ENCODE data around the gene PPM1A. TPM values are rescaled to one million over a fixed set of nuclear protein-coding genes. Genes with fewer than 3 reads are reported as not detected.

Gene PPM1A
- polyA plus RNA-seq, 6 donors from 2014 or later, result 16.4 to 30.5 (median 17.2) TPM

- ATAC-seq (ENCODE audit: low read depth in 2 of 2) (no peak), DNase-seq (no peak)
- peak overlapping the region in 1 of 8 donors; percentile 61 for H3K4me3 Mint-ChIP-seq
- peaks cover 4 to 15% (median 6%) of the 10 kb centered on the region in 3 donors for H3K27me3 Mint-ChIP-seq
- H3K27ac Mint-ChIP-seq, result no peak overlapping the region
- peaks cover 9 to 17% (median 17%) of the 10 kb centered on the region in 3 donors for H3K4me1 Mint-ChIP-seq
- no peaks in the 10 kb centered on the region for H3K9me3 Mint-ChIP-seq
- no peaks in the 10 kb centered on the region for H3K36me3 Mint-ChIP-seq
These were observed 75.8 kb downstream of the PPM1A start for GRCh38 chr14:60324837-60325236.

GRCh38 chr14:60326274-60326673 lies 77.3 kb downstream of the PPM1A start:
- Mint-ChIP-seq H3K36me3 (no peaks in the 10 kb centered on the region), H3K27me3 (peaks cover 0 to 9% (median 6%) of the 10 kb centered on the region in 3 donors), H3K4me1 (peaks cover 12 to 25% (median 24%) of the 10 kb centered on the region in 3 donors), H3K27ac (peak overlapping the region in 1 of 6 donors; percentile 21), H3K4me3 (peak overlapping the region in 1 of 8 donors; percentile 89), H3K9me3 (no peaks in the 10 kb centered on the region)
- no peak for DNase-seq
- no peak for ATAC-seq (ENCODE audit: low read depth in 2 of 2)

- H3K4me3 Mint-ChIP-seq, result peak overlapping the region; percentile 89 to 99 (median 96)
- ATAC-seq (ENCODE audit: low read depth in 2 of 2) (peak; percentile 74 to 76), DNase-seq (peak; percentile 78)
- peaks cover 20 to 33% (median 33%) of the 10 kb centered on the region in 3 donors for H3K4me1 Mint-ChIP-seq
- peaks cover 0 to 9% (median 8%) of the 10 kb centered on the region in 3 donors for H3K27me3 Mint-ChIP-seq
- H3K36me3 Mint-ChIP-seq, result no peaks in the 10 kb centered on the region
- peak overlapping the region; percentile 90 to 99 (median 92) for H3K27ac Mint-ChIP-seq
- H3K9me3 Mint-ChIP-seq, result no peaks in the 10 kb centered on the region
These were observed 78.7 kb downstream of the PPM1A start for GRCh38 chr14:60327447-60328331.

GRCh38 chr14:60328583-60328982 lies 79.6 kb downstream of the PPM1A start:
- Mint-ChIP-seq H3K27ac (no peak overlapping the region), H3K27me3 (peaks cover 9 to 17% (median 16%) of the 10 kb centered on the region in 3 donors), H3K9me3 (no peaks in the 10 kb centered on the region), H3K36me3 (no peaks in the 10 kb centered on the region), H3K4me3 (peak overlapping the region; percentile 29 to 96 (median 60)), H3K4me1 (peaks cover 20 to 33% (median 33%) of the 10 kb centered on the region in 3 donors)
- DNase-seq (no peak), ATAC-seq (ENCODE audit: low read depth in 2 of 2) (no peak)

GRCh38 chr14:60329274-60329673 lies 80.3 kb downstream of the PPM1A start:
- no peak for ATAC-seq (ENCODE audit: low read depth in 2 of 2)
- no peaks in the 10 kb centered on the region for H3K9me3 Mint-ChIP-seq
- H3K27me3 Mint-ChIP-seq, result peaks cover 14 to 24% (median 23%) of the 10 kb centered on the region in 3 donors
- DNase-seq, result no peak
- H3K36me3 Mint-ChIP-seq, result no peaks in the 10 kb centered on the region
- H3K27ac Mint-ChIP-seq, result peak overlapping the region in 1 of 6 donors; percentile 74
- H3K4me3 Mint-ChIP-seq, result peak overlapping the region in 3 of 8 donors; percentile 25 to 82 (median 39)
- peaks cover 20 to 33% (median 33%) of the 10 kb centered on the region in 3 donors for H3K4me1 Mint-ChIP-seq

GRCh38 chr14:60331201-60332045 lies 82.4 kb downstream of the PPM1A start:
- ATAC-seq (ENCODE audit: low read depth in 2 of 2) (peak; percentile 64 to 65), DNase-seq (peak; percentile 68)
- H3K27ac Mint-ChIP-seq, result peak overlapping the region; percentile 83 to 95 (median 89)
- peaks cover 20 to 33% (median 33%) of the 10 kb centered on the region in 3 donors for H3K4me1 Mint-ChIP-seq
- H3K36me3 Mint-ChIP-seq, result no peaks in the 10 kb centered on the region
- H3K9me3 Mint-ChIP-seq, result peaks cover 0 to under 1% (median 0%) of the 10 kb centered on the region in 7 donors
- peak overlapping the region; percentile 94 to 99 (median 96) for H3K4me3 Mint-ChIP-seq
- peaks cover 29 to 31% (median 30%) of the 10 kb centered on the region in 3 donors for H3K27me3 Mint-ChIP-seq

GRCh38 chr14:60332046-60332399 lies 83.0 kb downstream of the PPM1A start:
- Mint-ChIP-seq H3K4me3 (peak overlapping the region; percentile 94 to 99 (median 96)), H3K27ac (peak overlapping the region in 4 of 6 donors; percentile 28 to 95 (median 92)), H3K27me3 (peaks cover 33 to 35% (median 35%) of the 10 kb centered on the region in 3 donors), H3K4me1 (peaks cover 18 to 30% (median 28%) of the 10 kb centered on the region in 3 donors), H3K36me3 (no peaks in the 10 kb centered on the region), H3K9me3 (peaks cover 0 to 3% (median 0%) of the 10 kb centered on the region in 7 donors)
- DNase-seq (no peak), ATAC-seq (ENCODE audit: low read depth in 2 of 2) (no peak)

- Mint-ChIP-seq H3K27ac (no peak overlapping the region), H3K27me3 (peaks cover 41 to 43% (median 43%) of the 10 kb centered on the region in 3 donors), H3K9me3 (peaks cover 0 to 3% (median 0%) of the 10 kb centered on the region in 7 donors)
These were observed 83.8 kb downstream of the PPM1A start for GRCh38 chr14:60332869-60333268.

GRCh38 chr14:60339571-60339970 lies 90.5 kb downstream of the PPM1A start:
- ATAC-seq (ENCODE audit: low read depth in 2 of 2) (no peak), DNase-seq (no peak)
- Mint-ChIP-seq H3K27ac (no peak overlapping the region), H3K36me3 (no peaks in the 10 kb centered on the region), H3K4me3 (no peak overlapping the region), H3K27me3 (peaks cover 51 to 65% (median 57%) of the 10 kb centered on the region in 3 donors), H3K9me3 (peaks cover 0 to 3% (median 0%) of the 10 kb centered on the region in 7 donors), H3K4me1 (no peaks in the 10 kb centered on the region)

More at GRCh38 chr14:60332869-60333268, 83.8 kb downstream of the PPM1A start:
- H3K36me3 Mint-ChIP-seq, result no peaks in the 10 kb centered on the region
- no peak for ATAC-seq (ENCODE audit: low read depth in 2 of 2)
- peak overlapping the region in 2 of 8 donors; percentile 12 to 30 for H3K4me3 Mint-ChIP-seq
- no peak for DNase-seq
- H3K4me1 Mint-ChIP-seq, result peaks cover 12 to 23% (median 22%) of the 10 kb centered on the region in 3 donors

GRCh38 chr14:60343571-60344071 lies 94.6 kb downstream of the PPM1A start:
- H3K27ac Mint-ChIP-seq, result no peak overlapping the region
- no peak for DNase-seq
- no peak overlapping the region for H3K4me3 Mint-ChIP-seq
- ATAC-seq (ENCODE audit: low read depth in 2 of 2), result no peak
- H3K27me3 Mint-ChIP-seq, result peaks cover 19 to 45% (median 38%) of the 10 kb centered on the region in 3 donors
- no peaks in the 10 kb centered on the region for H3K4me1 Mint-ChIP-seq
- H3K9me3 Mint-ChIP-seq, result peaks cover 0 to 2% (median 0%) of the 10 kb centered on the region in 7 donors
- H3K36me3 Mint-ChIP-seq, result no peaks in the 10 kb centered on the region

GRCh38 chr14:60344751-60345150 lies 95.7 kb downstream of the PPM1A start:
- DNase-seq (no peak), ATAC-seq (ENCODE audit: low read depth in 2 of 2) (no peak)
- peaks cover 15 to 42% (median 41%) of the 10 kb centered on the region in 3 donors for H3K27me3 Mint-ChIP-seq
- no peaks in the 10 kb centered on the region for H3K4me1 Mint-ChIP-seq
- H3K4me3 Mint-ChIP-seq, result no peak overlapping the region
- H3K27ac Mint-ChIP-seq, result no peak overlapping the region
- no peaks in the 10 kb centered on the region for H3K36me3 Mint-ChIP-seq
- H3K9me3 Mint-ChIP-seq, result peaks cover 0 to 2% (median 0%) of the 10 kb centered on the region in 7 donors

- H3K4me3 Mint-ChIP-seq, result no peak overlapping the region
- ATAC-seq (ENCODE audit: low read depth in 2 of 2), result no peak
- H3K27ac Mint-ChIP-seq, result peak overlapping the region in 2 of 6 donors; percentile 8 to 76
- H3K36me3 Mint-ChIP-seq, result no peaks in the 10 kb centered on the region
- H3K9me3 Mint-ChIP-seq, result peaks cover 0 to 2% (median 0%) of the 10 kb centered on the region in 7 donors
- no peak for DNase-seq
- H3K4me1 Mint-ChIP-seq, result no peaks in the 10 kb centered on the region
- H3K27me3 Mint-ChIP-seq, result peaks cover 21 to 37% (median 37%) of the 10 kb centered on the region in 3 donors
These were observed 97.7 kb downstream of the PPM1A start for GRCh38 chr14:60346706-60347105.

GRCh38 chr14:60348211-60348610 lies 99.2 kb downstream of the PPM1A start:
- ATAC-seq (ENCODE audit: low read depth in 2 of 2), result no peak
- H3K27ac Mint-ChIP-seq, result no peak overlapping the region
- no peak for DNase-seq
- peaks cover 21 to 36% (median 31%) of the 10 kb centered on the region in 3 donors for H3K27me3 Mint-ChIP-seq
- no peaks in the 10 kb centered on the region for H3K36me3 Mint-ChIP-seq
- H3K4me1 Mint-ChIP-seq, result no peaks in the 10 kb centered on the region
- H3K4me3 Mint-ChIP-seq, result no peak overlapping the region
- H3K9me3 Mint-ChIP-seq, result no peaks in the 10 kb centered on the region
